Erythroblast (primary cell): Measurements from ENCODE around the gene GLIPR1.

Experiments used
- GATA1 ChIP-seq: IDR thresholded peaks from 2 replicates; pipeline ENCODE4 v1.6.1; 2011; ENCODE audit warnings: low read depth, mild to moderate bottlenecking, control low read depth, low read length, moderate library complexity
- POLR2A ChIP-seq: IDR thresholded peaks from 2 replicates; pipeline ENCODE4 v1.6.1; 2011; ENCODE audit warnings: mild to moderate bottlenecking, low read length

DNA sequence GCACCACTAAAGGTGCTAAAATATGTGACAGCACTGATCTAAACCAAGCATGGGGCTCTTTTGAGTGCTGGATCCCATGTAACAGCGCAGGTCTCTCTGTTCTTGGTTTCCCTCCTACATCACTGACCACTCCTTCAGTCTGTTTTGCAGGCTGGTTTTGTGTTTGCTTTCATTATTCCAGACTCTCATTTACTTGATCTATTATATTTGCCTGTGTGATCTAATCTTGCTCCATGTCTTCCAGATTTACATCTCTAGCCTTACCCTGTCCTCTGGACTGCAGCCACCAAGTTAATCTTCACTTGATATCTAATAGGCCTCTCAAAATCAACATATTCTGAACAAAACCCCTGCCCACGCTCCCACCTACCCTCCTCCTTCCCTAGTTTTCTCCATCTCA lies 8.6 kb downstream of the GLIPR1 start:
- TF ChIP-seq POLR2A = no peak
- no peak for TF ChIP-seq GATA1
